Measurements from ENCODE around the gene FGF8. TPM values are rescaled to one million over a fixed set of nuclear protein-coding genes. Genes with fewer than 3 reads are reported as not detected.

Gene FGF8
- total and polyA plus RNA-seq, 5 donors, result not detected

DNA sequence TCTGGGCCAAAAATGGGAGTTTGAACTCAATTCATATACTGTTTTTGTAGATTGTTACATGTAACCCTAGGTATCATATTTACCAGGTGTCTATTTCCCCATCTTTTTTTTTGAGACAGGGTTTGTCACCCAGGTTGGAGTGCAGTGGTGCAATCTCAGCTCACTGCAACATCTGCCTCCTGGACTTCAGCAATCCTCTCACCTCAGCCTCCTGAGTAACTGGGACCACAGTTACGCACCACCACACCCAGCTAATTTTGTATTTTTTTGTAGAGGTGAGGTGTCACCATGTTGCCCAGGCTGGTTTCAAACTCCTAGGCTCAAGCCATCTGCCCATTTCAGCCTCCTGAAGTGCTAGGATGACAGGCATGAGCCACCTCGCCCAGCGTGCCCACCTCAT, 52.7 kb downstream of the FGF8 start:
- Histone ChIP-seq H3K4me1 (ENCODE audit: control insufficient read depth, insufficient read depth, low read length) (no peaks in the 10 kb centered on the region), H3K4me3 (ENCODE audit: low read length) (no peak overlapping the region), H3K9me3 (ENCODE audit: control insufficient read depth, low read length) (no peaks in the 10 kb centered on the region), H3K27ac (ENCODE audit: low read length) (no peak overlapping the region), H3K27me3 (ENCODE audit: control insufficient read depth, insufficient read depth) (no peaks in the 10 kb centered on the region)
- DNase-seq, result no peak
- intact Hi-C loops (cut with DNase I), result no loop called here
- WGBS, result 93% methylated on average over 3 of the region's 3 CpGs
- no peak for ATAC-seq

DNA sequence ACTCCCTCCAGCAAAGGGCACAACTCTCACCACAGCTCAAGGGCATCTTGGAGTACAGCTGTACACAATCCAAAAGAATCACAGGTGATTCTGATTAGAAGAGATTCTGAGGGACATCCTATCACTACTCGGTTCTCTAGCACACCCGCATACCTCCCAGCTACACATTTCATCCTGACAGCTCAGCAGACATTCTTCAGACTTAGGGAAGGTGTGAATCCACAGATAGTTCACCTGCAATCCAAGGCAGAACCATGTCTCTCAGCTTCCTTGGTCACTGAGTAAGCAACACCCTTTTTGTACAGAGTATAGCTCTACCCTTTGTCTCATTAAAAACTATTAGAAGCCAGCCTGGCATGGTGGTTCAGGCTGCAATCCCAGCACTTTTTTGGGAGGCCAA, 54.1 kb downstream of the FGF8 start:
- WGBS, result 58% methylated on average over 2 of the region's 2 CpGs
- H3K9me3 ChIP-seq (ENCODE audit: control insufficient read depth, low read length), result no peaks in the 10 kb centered on the region
- DNase-seq (no peak), ATAC-seq (no peak)
- no peaks in the 10 kb centered on the region for H3K27me3 ChIP-seq (ENCODE audit: control insufficient read depth, insufficient read depth)
- intact Hi-C loops (cut with DNase I), result no loop called here
- H3K4me3 ChIP-seq (ENCODE audit: low read length), result no peak overlapping the region
- no peak overlapping the region for H3K27ac ChIP-seq (ENCODE audit: low read length)
- H3K4me1 ChIP-seq (ENCODE audit: control insufficient read depth, insufficient read depth, low read length), result no peaks in the 10 kb centered on the region

GRCh38 chr10:101720606-101721230, 55.2 kb downstream of the FGF8 start:
- 92% methylated on average over 6 of the region's 6 CpGs for WGBS
- no peaks in the 10 kb centered on the region for H3K4me1 ChIP-seq (ENCODE audit: control insufficient read depth, insufficient read depth, low read length)
- no peaks in the 10 kb centered on the region for H3K27me3 ChIP-seq (ENCODE audit: control insufficient read depth, insufficient read depth)
- no peak for DNase-seq
- no peak overlapping the region for H3K27ac ChIP-seq (ENCODE audit: low read length)
- H3K9me3 ChIP-seq (ENCODE audit: control insufficient read depth, low read length), result no peaks in the 10 kb centered on the region
- no peak for ATAC-seq
- H3K4me3 ChIP-seq (ENCODE audit: low read length), result no peak overlapping the region
- intact Hi-C loops (cut with DNase I), result no loop called here

Other genes starting within 250 kb of the FGF8 start
- 10 to 100 TPM; 13.9 to 27.4 (median 19.9) TPM for gene POLL, start 187.9 kb downstream of the FGF8 start, total RNA-seq
- gene POLL, start 187.9 kb downstream of the FGF8 start, polyA plus RNA-seq, result 15.3 TPM
- 10 to 100 TPM; 15.6 to 20.9 (median 18.9) TPM for gene DPCD, start 187.8 kb downstream of the FGF8 start, total RNA-seq
- gene DPCD, start 187.8 kb downstream of the FGF8 start, polyA plus RNA-seq, result 29.8 TPM
- 100 to 1,000 TPM; 115 to 144 (median 125) TPM for gene FBXW4, start 80.9 kb downstream of the FGF8 start, total RNA-seq
- gene FBXW4, start 80.9 kb downstream of the FGF8 start, polyA plus RNA-seq, result 81.8 TPM
- 10 to 100 TPM in 1 of 4 donors, 1 to 10 TPM in 3; 5.0 to 10.7 (median 7.4) TPM for gene NPM3, start 7.3 kb upstream of the FGF8 start, total RNA-seq
- 5.8 TPM for gene NPM3, start 7.3 kb upstream of the FGF8 start, polyA plus RNA-seq
- gene OGA, start 42.3 kb upstream of the FGF8 start, total RNA-seq, result 10 to 100 TPM; 67.8 to 96.4 (median 85.4) TPM
- 41.1 TPM for gene OGA, start 42.3 kb upstream of the FGF8 start, polyA plus RNA-seq
- 100 to 1,000 TPM; 368 to 977 (median 629) TPM for gene KCNIP2, start 67.7 kb upstream of the FGF8 start, total RNA-seq
- 729 TPM for gene KCNIP2, start 67.7 kb upstream of the FGF8 start, polyA plus RNA-seq

Measured in right cardiac atrium (tissue), 5 donors.